ENCODE data around the gene SRRT.
"Not testable (repeated sequence)": the region's sequence is repeated elsewhere in the genome, so short reads cannot be mapped to it uniquely, and the experiment has no call there.

The SRRT gene

DNA sequence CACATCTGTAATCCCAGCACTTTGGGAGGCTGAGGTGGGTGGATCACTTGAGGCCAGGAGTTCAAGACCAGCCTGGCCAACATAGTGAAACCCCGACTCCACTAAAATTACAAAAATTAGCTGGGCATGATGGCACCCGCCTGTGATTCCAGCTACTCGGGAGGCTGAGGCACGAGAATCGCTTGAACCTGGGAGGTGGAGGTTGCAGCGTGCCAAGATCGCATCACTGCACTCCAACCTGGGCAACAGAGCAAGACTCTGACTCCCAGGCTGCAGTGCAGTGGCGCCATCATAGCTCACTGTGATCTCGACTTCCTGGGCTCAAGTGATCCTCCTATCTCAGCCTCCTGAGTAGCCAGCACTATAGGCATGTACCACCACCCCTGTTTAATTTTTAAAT, 20.0 kb upstream of the SRRT start:
- DNase-seq = not testable (repeated sequence)

DNA sequence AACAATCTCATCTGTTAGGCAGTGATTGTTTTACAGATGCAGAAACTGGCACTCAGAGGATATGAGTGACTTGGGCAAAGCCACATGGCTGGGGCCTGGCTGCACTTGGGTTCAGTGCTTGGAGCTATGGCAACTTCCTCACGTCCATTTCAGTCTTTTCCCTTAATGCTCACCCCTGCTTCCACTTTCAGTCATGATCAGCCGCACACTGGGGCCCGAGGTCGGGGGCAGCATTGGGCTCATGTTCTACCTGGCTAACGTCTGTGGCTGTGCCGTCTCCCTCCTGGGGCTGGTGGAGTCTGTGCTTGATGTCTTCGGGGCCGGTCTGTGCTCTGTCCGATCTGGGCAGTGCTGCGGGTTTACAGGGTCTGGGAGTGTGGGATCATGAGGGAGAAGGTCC, 19.4 kb upstream of the SRRT start:
- DNase-seq = no peak

- no peak for DNase-seq
Observed at GRCh38 chr7:100856871-100857282, 18.0 kb upstream of the SRRT start.

- DNase-seq = no peak
Observed at GRCh38 chr7:100859856-100860255, 15.0 kb upstream of the SRRT start.

DNA sequence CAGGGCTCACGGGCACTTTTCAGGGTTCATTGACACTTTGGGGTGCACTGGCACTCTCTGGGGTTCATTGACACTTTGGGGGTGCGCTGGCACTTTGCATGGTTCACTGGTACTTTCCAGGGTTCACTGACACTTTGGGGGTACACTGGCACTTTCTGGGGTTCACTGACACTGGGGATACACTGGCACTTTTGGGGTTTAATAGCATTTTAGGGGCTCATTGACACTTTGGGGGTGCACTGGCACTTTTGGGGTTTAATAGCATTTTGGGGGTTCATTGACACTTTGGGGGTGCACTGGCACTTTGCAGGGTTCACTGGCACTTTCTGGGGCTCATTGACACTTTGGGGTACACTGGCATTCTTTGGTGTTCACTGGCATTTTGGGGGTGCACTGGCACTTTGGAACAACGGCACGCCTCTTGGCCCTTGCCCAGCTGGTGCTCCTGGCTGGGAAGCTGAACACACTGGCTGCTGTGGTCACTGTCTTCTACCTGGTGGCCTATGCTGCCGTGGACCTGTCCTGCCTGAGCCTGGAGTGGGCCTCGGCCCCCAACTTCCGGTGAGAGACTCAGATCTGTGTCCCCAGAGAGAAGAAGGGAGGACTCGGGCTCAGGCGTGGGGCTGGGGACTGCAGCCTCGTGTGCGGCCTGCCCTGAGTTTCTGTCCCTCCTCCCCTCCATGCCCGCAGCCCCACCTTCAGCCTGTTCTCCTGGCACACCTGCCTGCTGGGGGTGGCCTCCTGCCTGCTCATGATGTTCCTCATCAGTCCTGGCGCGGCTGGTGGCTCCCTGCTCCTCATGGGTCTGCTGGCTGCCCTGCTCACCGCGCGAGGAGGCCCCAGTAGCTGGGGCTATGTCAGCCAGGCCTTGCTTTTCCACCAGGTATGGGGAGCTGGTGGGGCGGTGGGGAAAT, 13.9 kb upstream of the SRRT start:
- no peak for DNase-seq

DNA sequence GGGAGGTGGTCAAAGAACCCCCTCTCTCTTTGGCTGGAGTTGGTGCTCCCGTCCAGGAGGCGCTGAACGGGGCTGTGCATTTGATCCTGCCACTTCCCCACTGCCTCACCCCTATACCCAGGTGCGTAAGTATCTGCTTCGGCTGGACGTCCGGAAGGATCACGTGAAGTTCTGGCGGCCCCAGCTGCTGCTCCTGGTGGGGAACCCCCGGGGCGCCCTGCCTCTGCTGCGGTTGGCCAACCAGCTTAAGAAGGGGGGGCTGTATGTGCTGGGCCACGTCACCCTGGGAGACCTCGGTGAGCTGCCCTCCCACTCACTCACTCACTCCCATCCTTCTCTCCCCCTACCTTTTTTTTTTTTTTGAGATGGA, 13.3 kb upstream of the SRRT start:
- no peak for DNase-seq

- no peak for DNase-seq
Observed at GRCh38 chr7:100863406-100863950, 11.4 kb upstream of the SRRT start.

- no peak for DNase-seq
Observed at GRCh38 chr7:100864263-100864845, 10.5 kb upstream of the SRRT start.

DNA sequence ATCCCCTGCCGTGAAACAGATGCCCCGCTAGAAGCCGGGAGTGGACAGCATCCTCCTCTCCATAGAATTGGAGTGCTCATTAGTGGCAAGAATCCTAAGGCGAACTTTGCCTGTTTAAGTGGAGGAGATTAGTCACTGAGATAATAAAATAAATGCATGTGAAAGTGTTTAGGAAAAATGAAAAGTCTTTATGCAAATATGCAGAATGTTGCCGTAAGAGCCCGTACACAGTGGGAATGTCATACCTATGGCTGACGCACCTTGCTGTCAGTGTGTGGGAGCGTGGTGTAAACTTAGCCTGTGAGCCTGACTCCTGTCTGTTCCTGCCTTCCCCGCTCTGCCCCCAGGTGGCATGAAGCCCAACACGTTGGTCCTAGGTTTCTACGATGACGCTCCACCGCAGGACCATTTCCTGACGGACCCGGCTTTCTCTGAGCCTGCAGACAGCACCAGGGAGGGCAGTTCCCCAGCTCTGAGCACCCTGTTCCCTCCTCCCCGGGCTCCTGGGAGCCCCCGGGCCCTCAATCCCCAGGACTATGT, 9.5 kb upstream of the SRRT start:
- no peak for DNase-seq

GRCh38 chr7:100865938-100866728, 8.8 kb upstream of the SRRT start:
- no peak for DNase-seq

DNA sequence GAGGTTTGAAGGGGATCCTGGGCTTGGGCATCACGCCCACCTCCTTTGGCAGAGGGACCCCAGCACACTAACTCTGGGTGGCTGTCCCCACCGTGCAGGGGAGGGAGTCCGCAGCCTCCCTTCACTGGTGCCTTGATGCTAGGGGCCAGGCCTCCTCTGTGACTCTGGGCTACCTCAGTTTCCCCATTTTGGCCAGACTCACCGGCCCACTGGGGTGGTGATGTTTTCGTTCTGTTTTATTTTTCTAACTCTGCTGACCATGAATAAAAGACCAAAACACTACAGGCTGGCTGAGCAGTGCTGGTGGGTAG, 8.2 kb upstream of the SRRT start:
- DNase-seq = no peak

GRCh38 chr7:100867040-100867775, 7.7 kb upstream of the SRRT start, which contains the start of gene TRIP6:
TSS of gene TRIP6 (plus strand) at chr7:100867387. CDS start at chr7:100867498, 111 bp downstream.
- DNase-seq = peak; percentile 48

DNA sequence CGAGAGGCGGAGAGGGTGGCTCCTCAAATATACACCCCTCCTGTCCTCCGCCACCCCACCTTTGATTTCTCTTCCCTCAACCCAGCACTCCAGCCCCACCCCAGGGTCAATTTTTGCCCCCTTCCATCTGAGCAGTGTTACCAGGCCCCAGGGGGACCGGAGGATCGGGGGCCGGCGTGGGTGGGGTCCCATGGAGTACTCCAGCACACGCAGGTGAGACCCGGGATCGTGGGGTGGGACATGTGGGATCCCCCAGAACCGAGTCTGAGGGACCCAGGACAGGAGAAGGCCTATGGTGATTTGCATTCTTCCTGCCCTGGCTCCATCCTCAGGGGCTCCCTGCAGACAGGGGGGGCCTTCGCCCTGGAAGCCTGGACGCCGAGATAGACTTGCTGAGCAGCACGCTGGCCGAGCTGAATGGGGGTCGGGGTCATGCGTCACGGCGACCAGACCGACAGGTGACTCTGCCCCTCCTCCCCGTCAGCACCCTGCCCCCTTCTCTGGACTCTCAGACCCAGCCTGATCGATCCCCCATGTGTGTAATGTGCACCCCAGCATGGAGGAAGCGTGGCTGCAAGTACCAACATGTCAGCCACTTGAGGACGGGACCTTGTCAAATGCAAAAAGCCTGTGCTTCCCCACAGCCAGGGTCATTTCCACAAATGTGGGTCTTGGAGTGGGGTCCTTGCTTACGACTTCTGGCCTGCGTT, 7.0 kb upstream of the SRRT start:
- DNase-seq = no peak

- no peak for DNase-seq
Observed at GRCh38 chr7:100873599-100874299, 1.2 kb upstream of the SRRT start.

DNA sequence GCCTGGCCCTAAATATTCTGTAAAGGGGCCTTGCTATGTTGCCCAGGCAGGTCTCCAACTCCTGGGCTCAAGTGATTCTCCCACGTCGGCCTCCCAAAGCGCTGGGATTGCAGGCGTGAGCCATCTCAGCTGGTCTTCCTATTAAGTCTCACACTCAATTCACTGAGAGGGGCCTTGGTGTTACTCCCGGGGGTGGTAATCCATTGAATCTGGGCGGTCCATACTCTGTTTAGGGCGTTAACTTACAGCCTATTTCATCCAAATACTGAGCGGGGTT, 665 bp upstream of the SRRT start:
- no peak for DNase-seq

DNA sequence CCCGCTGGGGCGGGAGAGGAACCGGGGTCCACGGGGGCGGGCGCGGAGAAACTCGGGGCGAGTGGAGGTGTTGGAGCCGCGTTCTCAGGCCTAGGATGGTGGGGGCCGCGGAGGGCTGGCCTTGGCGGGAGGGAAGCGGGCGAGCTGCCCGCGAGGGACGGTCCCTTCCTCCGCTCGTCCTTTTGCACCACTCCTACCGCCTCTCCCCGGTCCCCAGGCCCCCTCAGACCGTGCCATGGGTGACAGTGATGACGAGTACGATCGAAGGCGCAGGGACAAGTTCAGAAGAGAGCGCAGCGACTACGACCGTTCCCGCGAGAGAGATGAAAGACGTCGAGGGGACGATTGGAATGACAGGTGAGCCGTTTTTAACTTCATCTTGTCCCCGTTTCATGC, 451 bp downstream of the SRRT start:
- no peak for DNase-seq

DNA sequence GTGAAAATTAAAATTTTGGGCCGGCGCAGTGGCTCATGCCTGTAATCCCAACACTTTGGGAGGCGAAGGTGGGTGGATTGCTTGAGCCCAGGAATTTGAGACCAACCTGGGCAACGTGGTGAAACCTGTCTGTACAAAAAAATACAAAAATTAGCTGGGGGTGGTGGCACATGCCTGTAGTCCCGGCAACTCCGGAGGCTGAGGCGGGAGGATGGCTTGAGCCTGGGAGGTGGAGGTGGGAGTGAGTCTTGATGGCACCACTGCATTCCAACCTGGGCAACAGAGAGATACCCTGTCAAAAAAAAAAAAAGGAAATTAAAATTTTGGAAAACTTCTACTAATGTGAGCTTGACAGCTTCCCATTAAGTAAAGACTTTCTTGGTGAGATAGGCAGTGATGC, 3.1 kb downstream of the SRRT start:
- no peak for DNase-seq

- no peak for DNase-seq
Observed at GRCh38 chr7:100878685-100879084, 3.8 kb downstream of the SRRT start.

DNA sequence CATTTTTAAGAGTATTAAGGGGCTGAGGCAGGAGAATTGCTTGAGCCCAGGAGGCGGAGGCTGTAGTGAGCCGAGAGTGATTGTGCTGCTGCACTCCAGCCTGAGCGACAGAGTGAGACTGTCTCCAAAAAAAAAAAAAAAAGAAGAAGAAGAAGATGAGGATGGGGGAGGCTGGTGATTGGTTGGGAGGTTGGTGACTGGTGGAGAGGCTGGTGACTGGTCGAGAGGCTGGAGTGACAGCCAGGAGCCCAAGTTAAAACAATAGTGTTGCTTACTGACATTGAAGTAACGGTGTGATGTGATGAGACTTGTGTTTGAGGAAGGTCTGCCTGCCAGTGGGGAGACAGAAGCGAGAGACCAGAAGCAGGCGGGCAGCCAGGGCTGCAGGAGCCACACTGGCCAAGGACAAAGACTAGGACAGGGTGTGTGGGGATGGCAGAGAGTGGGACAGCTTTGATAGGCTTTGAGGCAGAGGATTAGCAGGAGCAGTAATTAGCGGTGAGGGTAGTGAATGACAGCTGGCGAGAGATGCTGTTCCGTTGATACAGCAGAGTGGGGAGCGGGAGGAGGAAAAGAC, 4.9 kb downstream of the SRRT start:
- no peak for DNase-seq

DNA sequence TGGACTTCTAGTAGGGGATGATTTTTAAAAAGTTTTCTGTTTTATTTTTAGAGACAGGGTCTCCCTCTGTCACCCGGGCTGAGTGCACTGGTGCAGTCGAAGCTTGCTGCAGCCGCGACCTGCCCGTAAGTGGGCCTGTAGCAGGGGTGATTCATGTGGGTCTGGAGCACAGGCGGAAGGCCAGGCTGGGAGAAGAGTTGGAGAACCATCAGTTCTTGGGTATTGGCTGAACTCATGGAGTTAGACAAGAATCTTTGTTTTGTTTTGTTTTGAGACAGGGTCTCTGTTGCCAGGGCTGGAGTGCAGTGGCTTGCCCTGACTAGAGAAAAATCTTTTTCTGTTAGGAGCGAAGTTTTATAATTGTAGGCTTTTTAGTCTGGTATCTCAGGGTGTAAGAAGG, 5.7 kb downstream of the SRRT start:
- no peak for DNase-seq

- DNase-seq = no peak
Observed at GRCh38 chr7:100881136-100881535, 6.2 kb downstream of the SRRT start.

Data from GDM1 (cell line).